CD1c-positive myeloid dendritic cell (primary cell): ENCODE data around the gene ZNF469.

ENCODE experiments used
- DNase-seq: peaks from one replicate; pipeline ENCODE4 v3.0.0-alpha.2; 2016; ENCODE audit errors: extremely low spot score

ZNF469 gene

GRCh38 chr16:88347656-88348376 is 34.9 kb upstream of the ZNF469 start:
- DNase-seq, result peak; percentile 5

- no peak for DNase-seq
Observed at GRCh38 chr16:88348377-88349152, 34.2 kb upstream of the ZNF469 start.

- DNase-seq, result no peak
Observed at GRCh38 chr16:88349153-88349902, 33.4 kb upstream of the ZNF469 start.

GRCh38 chr16:88349903-88350900 is 32.6 kb upstream of the ZNF469 start:
- no peak for DNase-seq

GRCh38 chr16:88350922-88351321 is 31.8 kb upstream of the ZNF469 start:
- DNase-seq, result no peak

GRCh38 chr16:88351491-88352101 is 31.2 kb upstream of the ZNF469 start:
- no peak for DNase-seq

- DNase-seq, result no peak
Observed at GRCh38 chr16:88352261-88353200, 30.2 kb upstream of the ZNF469 start.

GRCh38 chr16:88353232-88353631 is 29.5 kb upstream of the ZNF469 start:
- no peak for DNase-seq

GRCh38 chr16:88353691-88354090 is 29.1 kb upstream of the ZNF469 start:
- no peak for DNase-seq

- no peak for DNase-seq
Observed at GRCh38 chr16:88354229-88355092, 28.3 kb upstream of the ZNF469 start.

GRCh38 chr16:88355093-88355388 is 27.7 kb upstream of the ZNF469 start:
- DNase-seq, result no peak

GRCh38 chr16:88355389-88356123 is 27.2 kb upstream of the ZNF469 start:
- DNase-seq, result no peak

- DNase-seq, result no peak
Observed at GRCh38 chr16:88356124-88356726, 26.5 kb upstream of the ZNF469 start.

- no peak for DNase-seq
Observed at GRCh38 chr16:88356727-88357199, 26.0 kb upstream of the ZNF469 start.

GRCh38 chr16:88357317-88358022 is 25.3 kb upstream of the ZNF469 start:
- DNase-seq, result no peak

- no peak for DNase-seq
Observed at GRCh38 chr16:88358023-88358420, 24.7 kb upstream of the ZNF469 start.

- no peak for DNase-seq
Observed at GRCh38 chr16:88359008-88359407, 23.8 kb upstream of the ZNF469 start.
